Right lobe of liver (tissue), 4 donors: Measurements from ENCODE around the gene ATP7B.

Experiments
- POLR2A ChIP-seq: fragments of 450-650 bp; IDR thresholded peaks from one replicate; pipeline ENCODE4 v1.6.1; 2017; ENCODE audit warnings: antibody characterized with exemption, mild to moderate bottlenecking
- TF ChIP-seq, protein P1 (sequence below), 4 donors: fragments of 200-600 bp in 3 of 4; fragments of 450-650 bp in 1 of 4; IDR thresholded peaks; one replicate each; pipeline versions ENCODE4 v1.5.1 to v1.8.0; 2016 to 2022; ENCODE audit warnings: antibody characterized with exemption in 4 of 4, mild to moderate bottlenecking in 2 of 4
- donor health status: DM: no; HTN: no; CAD: no.
- donor health status: DM: no; HTN: no; CAD: no.
- donor health status: DM: no; HTN: yes; CAD: no.

DNA sequence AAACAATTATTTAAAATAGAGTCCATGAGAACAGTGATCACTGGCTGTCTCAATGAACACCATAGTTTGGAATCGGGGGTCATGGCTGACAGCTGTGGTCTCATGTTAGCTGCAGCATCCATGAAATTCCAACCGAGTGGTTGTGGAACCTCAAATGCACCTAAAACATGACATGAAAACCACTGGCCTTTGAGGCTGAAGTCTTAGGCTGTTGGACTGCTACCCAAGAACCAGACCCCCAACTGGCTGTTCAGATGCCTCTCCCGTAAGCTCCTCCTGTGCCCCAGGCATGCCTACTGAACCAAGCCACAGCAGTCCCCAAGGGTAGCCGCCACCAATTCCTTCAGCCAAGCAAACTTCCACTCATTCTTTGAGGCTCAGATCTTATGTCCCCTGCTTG lies 50.5 kb downstream of the ATP7B start:
- no peak for TF ChIP-seq POLR2A
- TF ChIP-seq, protein P1, sequence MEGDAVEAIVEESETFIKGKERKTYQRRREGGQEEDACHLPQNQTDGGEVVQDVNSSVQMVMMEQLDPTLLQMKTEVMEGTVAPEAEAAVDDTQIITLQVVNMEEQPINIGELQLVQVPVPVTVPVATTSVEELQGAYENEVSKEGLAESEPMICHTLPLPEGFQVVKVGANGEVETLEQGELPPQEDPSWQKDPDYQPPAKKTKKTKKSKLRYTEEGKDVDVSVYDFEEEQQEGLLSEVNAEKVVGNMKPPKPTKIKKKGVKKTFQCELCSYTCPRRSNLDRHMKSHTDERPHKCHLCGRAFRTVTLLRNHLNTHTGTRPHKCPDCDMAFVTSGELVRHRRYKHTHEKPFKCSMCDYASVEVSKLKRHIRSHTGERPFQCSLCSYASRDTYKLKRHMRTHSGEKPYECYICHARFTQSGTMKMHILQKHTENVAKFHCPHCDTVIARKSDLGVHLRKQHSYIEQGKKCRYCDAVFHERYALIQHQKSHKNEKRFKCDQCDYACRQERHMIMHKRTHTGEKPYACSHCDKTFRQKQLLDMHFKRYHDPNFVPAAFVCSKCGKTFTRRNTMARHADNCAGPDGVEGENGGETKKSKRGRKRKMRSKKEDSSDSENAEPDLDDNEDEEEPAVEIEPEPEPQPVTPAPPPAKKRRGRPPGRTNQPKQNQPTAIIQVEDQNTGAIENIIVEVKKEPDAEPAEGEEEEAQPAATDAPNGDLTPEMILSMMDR (IDR thresholded peaks at IDR 0.05): no peak
